EL (cell line): ENCODE results near the gene TSC1.

ENCODE experiments used
- DNase-seq: peaks from one replicate; pipeline ENCODE4 v3.0.0-alpha.2; 2016

TSC1 gene

GRCh38 chr9:132857616-132858342 is 86.6 kb downstream of the TSC1 start:
- DNase-seq: no peak

- peak; percentile 21 for DNase-seq
Observed at GRCh38 chr9:132857031-132857430, 87.4 kb downstream of the TSC1 start.

- DNase-seq: no peak
Observed at GRCh38 chr9:132855904-132856303, 88.5 kb downstream of the TSC1 start.

- no peak for DNase-seq
Observed at GRCh38 chr9:132854832-132855231, 89.6 kb downstream of the TSC1 start.

GRCh38 chr9:132853482-132853881 is 90.9 kb downstream of the TSC1 start:
- DNase-seq: no peak

- DNase-seq: no peak
Observed at GRCh38 chr9:132849185-132849706, 95.2 kb downstream of the TSC1 start.

GRCh38 chr9:132846918-132847515 is 97.4 kb downstream of the TSC1 start:
- DNase-seq: no peak

- no peak for DNase-seq
Observed at GRCh38 chr9:132846109-132846917, 98.1 kb downstream of the TSC1 start.

- DNase-seq: no peak
Observed at GRCh38 chr9:132842124-132843044, 102.0 kb downstream of the TSC1 start.
